ENCODE measurements around the gene PIGR.

Gene PIGR

DNA sequence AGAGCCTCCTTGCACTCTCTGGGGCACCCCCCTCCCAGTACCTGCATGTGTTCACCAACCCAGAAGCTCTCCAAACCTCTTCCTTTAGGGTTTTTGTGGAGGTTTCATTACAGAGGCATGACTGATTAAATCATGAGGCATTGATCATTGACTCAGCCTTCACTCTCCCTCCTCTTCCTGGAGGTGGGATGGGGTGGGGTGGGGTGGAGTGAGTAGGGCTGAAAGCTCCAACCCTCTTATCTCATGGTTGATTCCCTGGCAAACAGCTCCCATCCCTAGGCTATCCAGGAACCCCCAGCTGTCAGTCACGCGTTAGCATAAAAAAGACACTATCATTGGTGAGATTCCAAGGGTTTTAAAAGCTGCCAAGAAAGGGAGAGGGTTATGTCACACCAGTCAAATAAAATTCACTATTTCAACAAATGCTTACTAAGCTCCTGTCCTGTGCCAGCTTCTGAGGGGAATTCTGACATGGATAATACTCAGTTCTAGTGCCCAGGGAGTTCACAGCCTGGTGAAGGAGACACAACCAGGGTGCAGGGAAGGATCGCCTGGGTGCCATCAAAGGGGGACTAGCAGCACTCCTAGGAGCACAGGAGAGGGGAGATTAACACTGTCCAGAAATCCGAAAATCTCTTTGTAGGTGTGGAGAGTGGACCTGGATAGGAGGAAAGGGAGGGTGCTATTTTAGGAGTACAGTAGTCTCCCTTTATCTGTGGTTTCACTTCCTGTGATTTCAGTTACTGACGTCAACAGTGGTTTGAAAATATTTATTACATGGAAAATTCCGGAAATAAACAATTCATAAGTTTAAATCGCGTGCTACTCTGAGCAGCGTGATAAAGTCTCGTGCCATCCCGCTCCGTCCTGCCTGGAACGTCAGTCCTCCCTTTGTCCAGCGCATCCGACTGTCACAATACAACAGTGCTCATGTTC is 55.9 kb downstream of the PIGR start:
- DNase-seq (ENCODE audit: low read depth), result peak; percentile 82

DNA sequence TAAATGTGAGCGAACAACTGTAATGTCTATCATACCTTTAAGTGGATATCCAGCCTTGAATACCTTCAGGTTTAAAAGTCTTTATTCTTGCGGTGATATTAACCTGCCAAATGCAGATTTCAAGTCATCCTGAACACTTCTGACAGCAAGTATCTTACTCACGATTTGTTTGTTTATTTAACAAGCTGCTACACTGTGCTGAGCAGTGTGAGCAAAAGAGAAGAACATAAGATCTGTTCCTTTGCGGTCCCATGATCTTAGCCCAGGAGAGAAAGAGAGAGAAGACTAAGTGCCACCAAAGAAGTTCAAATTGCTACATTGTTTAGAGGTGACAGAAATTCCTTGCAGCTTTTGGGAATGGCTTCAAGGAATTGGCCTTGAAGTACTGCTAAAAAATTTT is 58.6 kb downstream of the PIGR start:
- no peak for DNase-seq (ENCODE audit: low read depth)

DNA sequence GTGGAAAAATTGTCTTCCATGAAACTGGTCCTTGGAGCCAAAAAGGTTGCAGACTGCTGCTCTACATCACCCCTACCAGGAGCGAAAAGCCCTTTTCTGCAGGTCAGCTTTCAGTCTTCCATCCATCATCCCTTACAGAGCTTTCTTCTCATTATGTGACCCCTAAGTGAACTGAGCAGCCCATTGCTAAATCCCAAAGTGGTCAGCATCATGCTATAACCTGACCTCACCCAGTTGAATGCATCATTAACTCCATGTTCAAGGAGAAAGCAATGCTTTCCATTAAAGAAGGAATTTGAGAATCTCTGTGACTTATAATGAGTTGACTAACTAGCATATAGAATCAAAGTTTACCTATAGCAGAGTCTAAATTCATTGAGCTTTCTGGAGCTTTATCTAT is 59.4 kb downstream of the PIGR start:
- no peak for DNase-seq (ENCODE audit: low read depth)

DNA sequence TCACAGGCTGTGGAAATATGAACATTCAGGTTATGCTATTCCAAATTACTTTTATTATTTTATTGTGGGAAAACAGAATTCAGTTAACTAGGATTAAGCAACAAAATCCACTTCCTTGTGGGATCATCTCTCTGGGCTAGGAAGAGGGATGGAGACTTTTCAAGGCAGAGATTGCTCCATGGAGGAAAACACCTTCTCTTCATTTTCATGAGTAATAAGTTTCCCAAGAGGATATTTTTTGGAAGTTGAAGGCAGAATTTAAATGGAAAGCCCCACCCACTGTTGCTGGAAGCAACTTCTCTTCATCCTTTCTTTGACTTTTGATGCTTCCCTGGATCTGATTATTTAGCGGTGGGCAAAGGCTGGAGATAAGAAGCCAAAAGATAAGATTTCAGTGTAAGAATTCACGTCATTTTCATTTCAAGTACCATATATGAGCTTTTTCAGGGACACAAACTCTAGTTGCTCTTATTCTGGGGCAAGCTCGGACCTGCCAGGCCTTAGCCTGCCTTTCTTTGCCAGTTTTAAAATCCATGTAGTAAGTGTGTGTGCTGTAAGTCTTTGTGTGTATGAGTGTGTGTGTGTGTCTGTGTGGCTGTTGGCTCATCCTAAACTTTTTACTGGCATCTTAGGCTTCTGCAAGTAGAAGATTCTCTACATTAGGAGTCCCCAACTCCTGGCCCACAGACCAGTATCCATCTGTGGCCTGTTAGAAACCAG is 60.8 kb downstream of the PIGR start:
- no peak for DNase-seq (ENCODE audit: low read depth)

DNA sequence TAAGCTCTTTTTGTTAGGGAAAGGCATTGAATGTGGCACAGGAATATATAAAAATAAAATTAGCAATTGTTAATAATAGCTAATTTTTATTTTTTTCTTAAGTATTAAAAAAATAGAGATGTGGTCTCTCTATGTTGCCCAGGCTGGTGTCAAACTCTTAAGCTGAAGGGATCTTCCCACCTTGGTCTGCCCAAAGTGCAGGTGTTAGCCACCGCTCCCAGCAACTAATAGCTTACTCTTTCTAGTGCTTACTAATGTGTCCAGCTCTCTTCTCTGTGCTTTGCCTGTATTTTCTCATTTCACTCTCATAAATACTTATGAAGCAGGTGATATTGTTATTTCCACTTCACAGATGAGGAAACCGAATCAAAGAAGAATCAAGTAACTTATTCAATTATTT is 62.4 kb downstream of the PIGR start:
- DNase-seq (ENCODE audit: low read depth), result no peak

DNA sequence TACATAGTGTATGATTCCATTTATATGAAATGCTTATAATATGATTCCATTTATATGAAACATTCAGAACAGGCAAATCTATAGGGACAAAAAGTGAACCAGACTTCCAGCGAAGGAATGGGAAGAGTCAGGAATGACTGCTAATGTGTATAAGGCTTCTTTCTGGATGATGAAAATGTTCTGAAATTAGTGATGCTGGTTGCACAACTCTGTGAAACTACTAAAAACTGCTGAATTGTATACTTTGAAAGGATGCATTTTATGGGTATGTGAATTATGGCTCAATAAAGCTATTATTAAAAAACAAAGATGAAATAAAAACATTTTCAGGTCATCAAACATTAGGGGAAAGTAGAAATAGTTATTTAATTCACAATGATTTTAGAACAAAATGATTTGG is 63.1 kb downstream of the PIGR start:
- no peak for DNase-seq (ENCODE audit: low read depth)

DNA sequence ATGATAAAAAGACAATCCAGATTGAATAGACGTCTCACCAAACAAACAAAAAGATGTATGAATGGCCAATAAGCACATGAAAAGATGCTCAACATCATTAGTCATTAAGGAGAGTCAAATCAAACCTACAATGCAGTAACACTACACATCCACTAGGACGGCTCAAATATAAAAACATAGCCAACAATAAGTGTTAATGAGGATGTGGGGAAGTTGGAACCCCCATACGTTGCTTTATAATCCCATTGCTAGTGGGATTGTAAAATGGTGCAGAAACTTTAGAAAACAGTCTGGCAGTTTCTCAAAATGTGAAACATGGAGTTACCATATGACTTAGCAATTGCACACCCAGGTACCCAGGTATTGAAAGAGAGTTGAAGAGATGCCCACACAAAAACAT is 63.7 kb downstream of the PIGR start:
- DNase-seq (ENCODE audit: low read depth), result no peak

DNA sequence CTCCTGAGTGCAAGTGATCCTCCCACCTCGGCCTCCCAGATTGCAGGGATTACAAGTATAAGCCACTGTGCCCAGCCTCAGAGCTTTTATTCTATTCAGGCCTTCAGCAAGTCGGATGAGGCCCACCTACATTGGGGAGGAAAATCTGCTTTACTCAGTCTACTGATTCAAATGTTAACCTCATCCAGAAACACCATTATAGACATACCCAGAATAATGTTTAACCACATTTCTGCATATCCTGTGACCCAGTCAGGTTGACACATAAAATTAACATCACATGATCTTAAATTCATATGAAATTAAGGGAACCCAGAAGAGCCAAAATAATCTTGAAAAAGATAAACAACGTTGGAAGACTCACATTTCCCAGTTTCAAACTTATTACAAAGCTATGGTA is 66.0 kb downstream of the PIGR start:
- DNase-seq (ENCODE audit: low read depth), result no peak

Measured in HS-5 (cell line).